Middle frontal gyrus (tissue), 1 donor: ENCODE measurements around the gene XYLT1.
"Not testable (repeated sequence)": the region's sequence is repeated elsewhere in the genome, so short reads cannot be mapped to it uniquely, and the experiment has no call there.

Experiments
- DNase-seq: peaks from one replicate; pipeline ENCODE4 v3.0.0-alpha.2; 2015; ENCODE audit warnings: low spot score; ENCODE audit errors: extremely low spot score

XYLT1 gene

GRCh38 chr16:17311333-17312093 lies 159.2 kb downstream of the XYLT1 start:
- no peak for DNase-seq

- DNase-seq, result no peak
These were observed 161.2 kb downstream of the XYLT1 start for GRCh38 chr16:17309510-17309909.

- no peak for DNase-seq
These were observed 162.6 kb downstream of the XYLT1 start for GRCh38 chr16:17308186-17308585.

- no peak for DNase-seq
These were observed 163.3 kb downstream of the XYLT1 start for GRCh38 chr16:17307504-17307903.

GRCh38 chr16:17306745-17307144 lies 164.0 kb downstream of the XYLT1 start:
- DNase-seq, result no peak

GRCh38 chr16:17306211-17306610 lies 164.5 kb downstream of the XYLT1 start:
- not testable (repeated sequence) for DNase-seq

- DNase-seq, result no peak
These were observed 165.1 kb downstream of the XYLT1 start for GRCh38 chr16:17305694-17306093.

- DNase-seq, result no peak
These were observed 166.2 kb downstream of the XYLT1 start for GRCh38 chr16:17304491-17305119.

- no peak for DNase-seq
These were observed 166.7 kb downstream of the XYLT1 start for GRCh38 chr16:17304106-17304490.

- DNase-seq, result no peak
These were observed 167.7 kb downstream of the XYLT1 start for GRCh38 chr16:17303101-17303500.

GRCh38 chr16:17302620-17303019 lies 168.1 kb downstream of the XYLT1 start:
- DNase-seq, result no peak

GRCh38 chr16:17302214-17302613 lies 168.5 kb downstream of the XYLT1 start:
- DNase-seq, result no peak

GRCh38 chr16:17301593-17302135 lies 169.1 kb downstream of the XYLT1 start:
- no peak for DNase-seq

- no peak for DNase-seq
These were observed 169.6 kb downstream of the XYLT1 start for GRCh38 chr16:17301184-17301583.

- no peak for DNase-seq
These were observed 171.0 kb downstream of the XYLT1 start for GRCh38 chr16:17299790-17300189.

- DNase-seq, result no peak
These were observed 172.5 kb downstream of the XYLT1 start for GRCh38 chr16:17298238-17298637.

- DNase-seq, result no peak
These were observed 174.3 kb downstream of the XYLT1 start for GRCh38 chr16:17296431-17296830.

- DNase-seq, result no peak
These were observed 174.8 kb downstream of the XYLT1 start for GRCh38 chr16:17295948-17296347.

GRCh38 chr16:17294856-17295255 lies 175.9 kb downstream of the XYLT1 start:
- no peak for DNase-seq

GRCh38 chr16:17293813-17294558 lies 176.8 kb downstream of the XYLT1 start:
- DNase-seq, result no peak

GRCh38 chr16:17291289-17291688 lies 179.5 kb downstream of the XYLT1 start:
- no peak for DNase-seq
